DMS 273 (cell line): ENCODE results near the gene RILPL1.
"Not testable (repeated sequence)": the region's sequence is repeated elsewhere in the genome, so short reads cannot be mapped to it uniquely, and the experiment has no call there.

Experiments used
- DNase-seq: peaks from one replicate; lab custom pipeline; 2025; ENCODE audit not compliant: unreplicated experiment; lab: John Stamatoyannopoulos, UW

Gene RILPL1

GRCh38 chr12:123530668-123531067 is 2.9 kb downstream of the RILPL1 start:
- no peak for DNase-seq

GRCh38 chr12:123529686-123530085 is 3.8 kb downstream of the RILPL1 start:
- DNase-seq: no peak

- no peak for DNase-seq
Measured at GRCh38 chr12:123528858-123529257, 4.7 kb downstream of the RILPL1 start.

- DNase-seq: no peak
Measured at GRCh38 chr12:123526542-123527080, 6.9 kb downstream of the RILPL1 start.

GRCh38 chr12:123524378-123524777 is 9.1 kb downstream of the RILPL1 start:
- no peak for DNase-seq

GRCh38 chr12:123523518-123523917 is 10.0 kb downstream of the RILPL1 start:
- no peak for DNase-seq

GRCh38 chr12:123522164-123522563 is 11.4 kb downstream of the RILPL1 start:
- no peak for DNase-seq

- DNase-seq: no peak
Measured at GRCh38 chr12:123520567-123521474, 12.7 kb downstream of the RILPL1 start.

- no peak for DNase-seq
Measured at GRCh38 chr12:123519141-123520001, 14.1 kb downstream of the RILPL1 start.

- no peak for DNase-seq
Measured at GRCh38 chr12:123516216-123516780, 17.2 kb downstream of the RILPL1 start.

- DNase-seq: not testable (repeated sequence)
Measured at GRCh38 chr12:123514582-123515221, 18.8 kb downstream of the RILPL1 start.

- no peak for DNase-seq
Measured at GRCh38 chr12:123513805-123514204, 19.7 kb downstream of the RILPL1 start.

GRCh38 chr12:123512838-123513665 is 20.5 kb downstream of the RILPL1 start:
- DNase-seq: peak; percentile 18

GRCh38 chr12:123506843-123507236 is 26.7 kb downstream of the RILPL1 start:
- no peak for DNase-seq

- no peak for DNase-seq
Measured at GRCh38 chr12:123506059-123506842, 27.3 kb downstream of the RILPL1 start.

- DNase-seq: no peak
Measured at GRCh38 chr12:123502163-123502704, 31.3 kb downstream of the RILPL1 start.

- no peak for DNase-seq
Measured at GRCh38 chr12:123499332-123499731, 34.2 kb downstream of the RILPL1 start.

- no peak for DNase-seq
Measured at GRCh38 chr12:123498126-123498825, 35.2 kb downstream of the RILPL1 start.
